VCaP (cell line): ENCODE results near the gene KLHL42.

Experiments
- H3K27ac ChIP-seq: fragments of 450-650 bp; 2 replicates; pipeline ENCODE4 v1.5.1; 2017
- TF ChIP-seq, protein P1 (sequence below): fragments of 450-650 bp; conservative IDR thresholded peaks from 2 replicates; pipeline ENCODE4 v1.5.1; 2017; ENCODE audit warnings: mild to moderate bottlenecking, moderate library complexity

Gene KLHL42

DNA sequence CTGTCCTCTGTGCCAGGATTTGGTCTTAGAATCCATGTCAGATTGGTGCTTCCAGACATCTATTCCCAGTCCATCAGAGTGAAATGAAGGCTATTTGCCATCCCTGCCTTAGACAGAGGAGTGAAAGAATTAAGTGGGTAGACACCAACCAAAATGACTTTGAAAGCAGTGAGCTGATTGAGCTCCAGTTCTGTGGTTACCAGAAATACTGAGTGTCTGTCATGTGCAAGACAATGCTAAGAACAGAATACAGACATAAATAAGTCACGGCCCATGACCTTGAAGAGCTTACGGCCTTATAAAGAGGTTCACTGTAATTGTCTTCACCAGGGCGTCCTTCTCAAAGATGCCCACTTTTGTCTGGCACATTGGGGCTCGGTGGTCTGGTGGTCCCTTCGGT lies 21.6 kb downstream of the KLHL42 start:
- H3K27ac ChIP-seq, result no peak overlapping the region
- TF ChIP-seq, protein P1, sequence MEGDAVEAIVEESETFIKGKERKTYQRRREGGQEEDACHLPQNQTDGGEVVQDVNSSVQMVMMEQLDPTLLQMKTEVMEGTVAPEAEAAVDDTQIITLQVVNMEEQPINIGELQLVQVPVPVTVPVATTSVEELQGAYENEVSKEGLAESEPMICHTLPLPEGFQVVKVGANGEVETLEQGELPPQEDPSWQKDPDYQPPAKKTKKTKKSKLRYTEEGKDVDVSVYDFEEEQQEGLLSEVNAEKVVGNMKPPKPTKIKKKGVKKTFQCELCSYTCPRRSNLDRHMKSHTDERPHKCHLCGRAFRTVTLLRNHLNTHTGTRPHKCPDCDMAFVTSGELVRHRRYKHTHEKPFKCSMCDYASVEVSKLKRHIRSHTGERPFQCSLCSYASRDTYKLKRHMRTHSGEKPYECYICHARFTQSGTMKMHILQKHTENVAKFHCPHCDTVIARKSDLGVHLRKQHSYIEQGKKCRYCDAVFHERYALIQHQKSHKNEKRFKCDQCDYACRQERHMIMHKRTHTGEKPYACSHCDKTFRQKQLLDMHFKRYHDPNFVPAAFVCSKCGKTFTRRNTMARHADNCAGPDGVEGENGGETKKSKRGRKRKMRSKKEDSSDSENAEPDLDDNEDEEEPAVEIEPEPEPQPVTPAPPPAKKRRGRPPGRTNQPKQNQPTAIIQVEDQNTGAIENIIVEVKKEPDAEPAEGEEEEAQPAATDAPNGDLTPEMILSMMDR, result no peak

DNA sequence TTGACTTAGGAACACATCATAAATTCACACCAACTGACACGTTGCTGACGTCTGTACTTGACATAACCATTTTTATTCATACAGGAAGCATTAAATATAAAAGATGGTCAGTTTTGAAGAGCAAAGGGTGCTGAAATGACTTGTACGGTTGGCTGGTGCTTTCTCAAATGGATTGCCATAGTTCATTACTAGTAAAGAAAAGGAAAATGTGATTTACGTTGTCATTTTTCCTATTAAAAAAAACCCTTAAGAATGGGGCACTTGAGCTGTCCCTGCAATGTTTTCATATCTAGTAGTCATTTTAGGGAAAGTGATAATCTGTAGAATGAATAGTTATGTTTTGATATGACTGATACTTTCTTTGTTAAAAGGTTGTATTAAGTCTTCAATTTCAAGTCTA lies 22.5 kb downstream of the KLHL42 start:
- TF ChIP-seq, protein P1, result no peak
- no peak overlapping the region for H3K27ac ChIP-seq

DNA sequence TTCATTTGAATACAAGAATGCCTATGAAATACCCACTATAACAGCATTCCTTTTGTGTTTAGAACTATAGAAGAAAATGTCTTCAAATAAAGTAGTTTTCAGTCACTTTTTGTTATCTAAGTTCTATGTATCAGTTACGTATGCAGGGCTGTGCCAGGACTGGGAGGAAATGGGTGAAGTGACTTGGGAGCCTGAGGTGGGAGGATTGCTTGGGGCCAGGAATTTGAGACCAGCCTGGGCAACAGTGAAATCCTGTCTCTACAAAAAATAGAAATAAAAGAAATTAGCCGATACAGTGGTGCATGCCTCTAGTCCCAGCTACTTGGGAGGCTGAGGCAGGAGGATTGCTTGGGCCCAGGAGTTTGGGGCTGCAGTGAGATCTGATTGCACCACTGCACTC lies 22.9 kb downstream of the KLHL42 start:
- H3K27ac ChIP-seq, result no peak overlapping the region
- TF ChIP-seq, protein P1, result no peak

DNA sequence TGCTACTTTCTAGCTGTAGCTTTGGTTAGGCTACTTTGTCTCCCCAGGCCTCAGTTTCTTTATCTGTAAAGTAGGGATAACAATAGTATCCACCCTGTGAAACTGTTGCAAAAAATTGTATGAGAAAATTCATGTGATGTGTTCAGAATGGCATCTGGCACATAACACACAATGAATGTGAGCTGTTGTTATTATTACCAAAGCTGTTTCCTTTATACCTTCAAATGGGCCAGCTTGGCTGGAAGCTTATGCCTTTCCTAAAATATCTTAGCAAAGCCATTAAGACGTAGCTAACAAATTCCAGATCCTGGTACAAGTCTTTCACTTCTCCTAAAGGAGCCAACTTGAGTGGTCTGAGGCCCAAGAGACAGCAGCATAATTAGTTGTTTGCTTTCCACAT lies 25.2 kb downstream of the KLHL42 start:
- H3K27ac ChIP-seq, result no peak overlapping the region
- TF ChIP-seq, protein P1, result no peak

DNA sequence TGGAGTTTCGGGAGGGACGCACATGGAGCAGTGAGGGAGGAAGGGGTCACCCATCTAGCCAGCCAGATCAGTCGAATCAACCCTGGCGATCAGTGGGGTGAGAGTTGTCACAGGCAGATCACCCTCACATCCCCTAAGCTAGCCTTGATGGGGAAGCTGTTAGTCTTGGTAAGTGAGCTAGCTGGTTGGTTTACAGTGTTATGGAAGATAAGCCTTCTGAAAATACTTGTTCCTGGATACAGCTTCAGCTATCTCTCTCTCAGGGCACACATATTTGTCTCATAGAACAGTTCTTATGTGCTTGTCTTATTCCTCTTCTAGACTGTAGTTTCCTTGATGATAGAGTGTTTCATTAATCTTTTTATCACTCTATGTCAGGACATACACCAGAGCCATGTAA lies 26.2 kb downstream of the KLHL42 start:
- H3K27ac ChIP-seq, result no peak overlapping the region
- TF ChIP-seq, protein P1, result no peak

DNA sequence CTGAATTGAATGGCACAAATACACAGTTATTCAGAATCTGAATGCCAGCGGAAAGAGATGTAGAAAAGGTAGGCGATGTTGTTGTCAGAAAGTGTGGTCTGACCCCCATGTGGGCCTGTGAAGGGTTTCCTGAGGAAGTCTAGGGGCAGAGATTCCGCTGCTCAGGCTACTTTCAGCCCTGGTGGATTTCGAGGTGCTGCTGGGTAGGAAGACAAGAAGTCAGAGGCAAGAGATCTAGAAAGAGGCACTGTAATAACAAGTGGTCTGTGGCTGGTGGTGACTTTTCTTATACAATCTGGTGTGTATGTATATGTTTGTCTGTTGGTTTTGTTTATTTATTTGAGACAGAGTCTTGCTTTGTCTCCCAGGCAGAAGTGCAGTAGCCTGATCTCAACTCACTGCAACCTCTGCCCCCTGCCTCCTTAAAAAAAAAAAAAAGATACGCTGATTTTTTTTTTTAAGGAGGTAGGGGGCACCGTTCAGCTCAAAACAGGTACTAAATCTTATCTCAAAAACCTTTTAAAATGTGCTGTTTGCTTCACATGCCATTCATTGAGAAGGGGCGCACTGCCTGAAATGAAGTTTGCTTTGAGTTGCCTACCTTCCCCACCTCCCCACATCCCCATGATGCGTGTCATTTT lies 27.1 kb downstream of the KLHL42 start:
- TF ChIP-seq, protein P1, result no peak
- H3K27ac ChIP-seq, result no peak overlapping the region

DNA sequence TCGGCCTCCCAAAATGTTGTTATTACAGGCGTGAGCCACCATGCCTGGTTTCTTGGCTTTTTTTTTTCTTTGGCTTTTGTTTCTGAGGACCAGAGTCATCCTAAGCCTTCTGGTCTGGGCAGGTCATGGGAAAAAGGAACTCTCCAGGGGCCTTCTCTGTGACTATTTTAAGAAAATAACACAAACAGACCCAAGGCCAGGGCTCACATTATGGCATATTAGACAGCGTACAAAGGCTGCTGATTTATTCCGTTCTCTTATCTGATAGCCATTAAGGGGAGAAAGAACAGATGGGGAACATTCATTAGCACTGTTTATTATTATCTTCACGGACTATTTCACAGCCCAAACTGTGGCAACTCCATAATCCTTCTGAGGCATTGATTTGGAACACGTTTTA lies 28.8 kb downstream of the KLHL42 start:
- TF ChIP-seq, protein P1, result no peak
- no peak overlapping the region for H3K27ac ChIP-seq
